ENCODE measurements around the gene NRBF2. TPM values are rescaled to one million over a fixed set of nuclear protein-coding genes. Genes with fewer than 3 reads are reported as not detected.

NRBF2 gene
- total and polyA plus RNA-seq, 9 of the 15 experiments (the other 6 are each of a cell fraction or from before 2014, with no cell fraction given) = 20.8 to 52.1 (median 30.5) TPM

- TF ChIP-seq CHD7 (IDR thresholded peaks at IDR 0.05; ENCODE audit: low read depth, low read length) (no peak), PHB2 (IDR thresholded peaks at IDR 0.05; ENCODE audit: low read depth) (no peak), ETV1 (tag; conservative IDR thresholded peaks at IDR 0.05; ENCODE audit: low read depth) (peak; percentile 76), RBM34 (IDR thresholded peaks at IDR 0.05; ENCODE audit: borderline replicate concordance, insufficient read depth, low read length) (no peak), EZH2 (IDR thresholded peaks at IDR 0.05; ENCODE audit: borderline replicate concordance, low read depth, low read length) (no peak), NCOA1 (IDR thresholded peaks at IDR 0.05; ENCODE audit: low read depth) (peak; percentile 74; the same call in 1 of the 2 replicates), DNMT1 (IDR thresholded peaks at IDR 0.05) (no peak), POU5F1 (IDR thresholded peaks at IDR 0.05; ENCODE audit: borderline replicate concordance, low read depth, low read length, partially characterized antibody) (no peak), HINFP (tag; conservative IDR thresholded peaks at IDR 0.05; ENCODE audit: low read depth) (no peak), NRF1 (conservative IDR thresholded peaks at IDR 0.05 in 1 of 2, IDR thresholded peaks at IDR 0.05 in 1 of 2) (no peak), SMARCE1 (IDR thresholded peaks at IDR 0.05) (peak; percentile 93), CBX3 (IDR thresholded peaks at IDR 0.05; ENCODE audit: borderline replicate concordance in 1 of 2, low read length in 2 of 2) (no peak), PHTF2 (CRISPR knock-in tag; IDR thresholded peaks at IDR 0.05) (no peak)
These were observed 22.2 kb upstream of the NRBF2 start (continued) for GRCh38 chr10:63110940-63111339.
